Upper lobe of left lung (tissue), 6 donors: ENCODE data around the gene PLEKHG3. TPM values are rescaled to one million over a fixed set of nuclear protein-coding genes. Genes with fewer than 3 reads are reported as not detected.
A peak's percentile ranks its signal among the peaks of the same experiment; 100 is the strongest.

Experiments used
- ATAC-seq, 2 donors: fragments of 200-7000 bp; cut with Tn5 transposase; one replicate each; pipeline ENCODE4 v1.9.1; 2022; ENCODE audit warnings: mild to moderate bottlenecking in 2 of 2, moderate library complexity in 2 of 2; ENCODE audit not compliant: low FRiP score in 2 of 2
- DNase-seq, 2 donors: peaks; one replicate each; pipeline ENCODE4 v3.0.0-alpha.2; 2019 to 2020
- H3K27ac ChIP-seq, 4 donors: fragments of 200-600 bp; sonication (generic); one replicate each; pipeline ENCODE4 v1.5.1; 2016 to 2019
- H3K27me3 ChIP-seq, 4 donors: fragments of 200-600 bp; sonication (generic); one replicate each; pipeline ENCODE4 v1.5.1; 2017 to 2019
- H3K36me3 ChIP-seq, 4 donors: fragments of 200-600 bp; sonication (generic); one replicate each; pipeline ENCODE4 v1.5.1; 2016 to 2019
- H3K4me1 ChIP-seq, 4 donors: fragments of 200-600 bp; sonication (generic); one replicate each; pipeline ENCODE4 v1.5.1; 2018 to 2019
- H3K4me3 ChIP-seq, 4 donors: fragments of 200-600 bp; sonication (generic); one replicate each; pipeline ENCODE4 v1.5.1; 2017 to 2019; ENCODE audit warnings: mild to moderate bottlenecking in 2 of 4, moderate library complexity in 1 of 4
- H3K9me3 ChIP-seq, 4 donors: fragments of 200-600 bp; sonication (generic); one replicate each; pipeline ENCODE4 v1.5.1; 2018 to 2019
- CTCF ChIP-seq, 6 experiments: fragments of 450-650 bp in 4 of 6; fragments of 200-600 bp in 2 of 6; sonication (generic) in 2 of 6; IDR thresholded peaks; one replicate each; pipeline ENCODE4 v1.5.1; 2016 to 2019; ENCODE audit warnings: antibody characterized with exemption in 6 of 6
- EP300 ChIP-seq, 4 donors: sonication (generic); formaldehyde crosslinking; IDR thresholded peaks; one replicate each; pipeline ENCODE4 v1.5.1; 2017; ENCODE audit warnings: antibody characterized with exemption in 4 of 4, control low read depth in 2 of 4
- POLR2A ChIP-seq, 4 donors: fragments of 450-650 bp; IDR thresholded peaks; one replicate each; pipeline ENCODE4 v1.5.1; 2016 to 2017; ENCODE audit warnings: antibody characterized with exemption in 4 of 4, mild to moderate bottlenecking in 2 of 4
- POLR2AphosphoS5 ChIP-seq, 2 donors: sonication (generic); formaldehyde crosslinking; IDR thresholded peaks; one replicate each; pipeline ENCODE4 v1.5.1; 2017; ENCODE audit warnings: antibody characterized with exemption in 2 of 2
- WGBS, 2 donors: methylation state at CpG; one replicate each; pipeline ENCODE4 v1.1.5; 2017 to 2018; 5-methylcytosine and 5-hydroxymethylcytosine counted together
- total RNA-seq, 6 donors: library from RNA; depleted of rRNA in 4 of 6; stranded (reverse); fragments of >200 nt in 4 of 6; gene quantifications; one replicate each; pipeline versions ENCODE4 v1.1.0 to v1.2.1, GENCODE V29; 2016 to 2021
- donor health status: DM: no; HTN: no; CAD: no; lungs with moderate emphysema.
- donor health status: DM: no; HTN: yes; CAD: no; lungs with severe emphysema.

The PLEKHG3 gene
- total RNA-seq, 6 donors from 2014 or later, result 12.8 to 49.2 (median 34.8) TPM

- Histone ChIP-seq H3K4me1 (peaks cover 9 to 15% (median 12%) of the 10 kb centered on the region in 4 donors), H3K27me3 (no peaks in the 10 kb centered on the region), H3K27ac (peak overlapping the region in 3 of 4 donors; percentile 27 to 58 (median 38)), H3K4me3 (no peak overlapping the region), H3K9me3 (no peaks in the 10 kb centered on the region), H3K36me3 (no peaks in the 10 kb centered on the region)
- ATAC-seq (peak; percentile 75 to 82), DNase-seq (peak in 1 of 2 donors; percentile 32)
- no peak for TF ChIP-seq CTCF (IDR thresholded peaks at IDR 0.05)
- TF ChIP-seq POLR2AphosphoS5 (IDR thresholded peaks at IDR 0.05), result no peak
- TF ChIP-seq EP300 (IDR thresholded peaks at IDR 0.05), result no peak
- TF ChIP-seq POLR2A (IDR thresholded peaks at IDR 0.05), result no peak
- WGBS, 2 donors, result 68 to 73% methylated on average over 7 to 15 of the region's 15 CpGs
Observed at GRCh38 chr14:64681796-64682710, 22.2 kb upstream of the PLEKHG3 start.

- Histone ChIP-seq H3K27me3 (no peaks in the 10 kb centered on the region), H3K36me3 (no peaks in the 10 kb centered on the region)
- WGBS, 2 donors, result 89 to 97% methylated on average over 5 of the region's 5 CpGs
Observed at GRCh38 chr14:64682843-64683242, 21.4 kb upstream of the PLEKHG3 start.

GRCh38 chr14:64683264-64683663 is 21.0 kb upstream of the PLEKHG3 start:
- ATAC-seq (peak in 1 of 2 donors; percentile 7), DNase-seq (peak in 1 of 2 donors; percentile 54)
- no peak for TF ChIP-seq EP300 (IDR thresholded peaks at IDR 0.05)
- 83 to 87% methylated on average over 11 to 15 of the region's 15 CpGs for WGBS, 2 donors
- Histone ChIP-seq H3K4me3 (no peak overlapping the region), H3K9me3 (no peaks in the 10 kb centered on the region), H3K36me3 (no peaks in the 10 kb centered on the region), H3K27ac (no peak overlapping the region), H3K27me3 (no peaks in the 10 kb centered on the region), H3K4me1 (peaks cover 9 to 15% (median 12%) of the 10 kb centered on the region in 4 donors)

More at GRCh38 chr14:64682843-64683242, 21.4 kb upstream of the PLEKHG3 start:
- H3K9me3 ChIP-seq, result no peaks in the 10 kb centered on the region
- DNase-seq, result no peak
- H3K4me1 ChIP-seq, result peaks cover 9 to 15% (median 12%) of the 10 kb centered on the region in 4 donors
- no peak for TF ChIP-seq EP300 (IDR thresholded peaks at IDR 0.05)
- TF ChIP-seq CTCF (IDR thresholded peaks at IDR 0.05), result no peak
- no peak for TF ChIP-seq POLR2AphosphoS5 (IDR thresholded peaks at IDR 0.05)
- no peak for TF ChIP-seq POLR2A (IDR thresholded peaks at IDR 0.05)
- peak overlapping the region in 2 of 4 donors; percentile 27 to 38 for H3K27ac ChIP-seq
- H3K4me3 ChIP-seq, result no peak overlapping the region
- ATAC-seq, result no peak

- Histone ChIP-seq H3K27me3 (no peaks in the 10 kb centered on the region), H3K4me1 (peaks cover 9 to 15% (median 12%) of the 10 kb centered on the region in 4 donors), H3K9me3 (no peaks in the 10 kb centered on the region), H3K4me3 (no peak overlapping the region), H3K27ac (no peak overlapping the region), H3K36me3 (no peaks in the 10 kb centered on the region)
- DNase-seq, result no peak
- no peak for TF ChIP-seq CTCF (IDR thresholded peaks at IDR 0.05)
- TF ChIP-seq POLR2AphosphoS5 (IDR thresholded peaks at IDR 0.05), result no peak
- no peak for TF ChIP-seq EP300 (IDR thresholded peaks at IDR 0.05)
- TF ChIP-seq POLR2A (IDR thresholded peaks at IDR 0.05), result no peak
- no peak for ATAC-seq
- 89 to 94% methylated on average over 6 of the region's 6 CpGs for WGBS, 2 donors
Observed at GRCh38 chr14:64684091-64684490, 20.1 kb upstream of the PLEKHG3 start.

GRCh38 chr14:64685371-64686281 is 18.6 kb upstream of the PLEKHG3 start:
- 78% methylated on average over 6 to 10 of the region's 10 CpGs for WGBS, 2 donors
- DNase-seq (no peak), ATAC-seq (no peak)
- Histone ChIP-seq H3K4me1 (peaks cover 9 to 13% (median 12%) of the 10 kb centered on the region in 4 donors), H3K9me3 (no peaks in the 10 kb centered on the region), H3K27me3 (no peaks in the 10 kb centered on the region), H3K27ac (no peak overlapping the region), H3K36me3 (no peaks in the 10 kb centered on the region), H3K4me3 (no peak overlapping the region)
- TF ChIP-seq POLR2AphosphoS5 (IDR thresholded peaks at IDR 0.05), result no peak
- no peak for TF ChIP-seq EP300 (IDR thresholded peaks at IDR 0.05)
- no peak for TF ChIP-seq POLR2A (IDR thresholded peaks at IDR 0.05)
- TF ChIP-seq CTCF (IDR thresholded peaks at IDR 0.05), result no peak
